Measurements from ENCODE around the gene FKRP. TPM values are rescaled to one million over a fixed set of nuclear protein-coding genes. Genes with fewer than 3 reads are reported as not detected.
A peak's percentile ranks its signal among the peaks of the same experiment; 100 is the strongest.

Gene FKRP
- total and polyA plus RNA-seq, 2 of the 13 experiments (the other 11 are each of a cell fraction or from before 2014, with no cell fraction given), result 7.3 to 9.8 TPM

GRCh38 chr19:46713781-46714443 lies 31.9 kb upstream of the FKRP start (continued):
- TF ChIP-seq ZNF274 (CRISPR knock-in tag; IDR thresholded peaks at IDR 0.05) (no peak), PHF8 (CRISPR knock-in tag; IDR thresholded peaks at IDR 0.05) (peak; percentile 64), ZNF276 (CRISPR knock-in tag; IDR thresholded peaks at IDR 0.05; ENCODE audit: low read depth) (0 out of 2 replicates have a peak, but pooled peaks have one; percentile 23), ZNF777 (CRISPR knock-in tag; IDR thresholded peaks at IDR 0.05) (peak; percentile 68; the same call in 1 of the 2 replicates), FOXM1 (CRISPR knock-in tag; IDR thresholded peaks at IDR 0.05) (no peak), ZNF207 (IDR thresholded peaks at IDR 0.05; ENCODE audit: borderline replicate concordance) (no peak), ZNF674 (CRISPR knock-in tag; IDR thresholded peaks at IDR 0.05; ENCODE audit: low read depth) (no peak), NFAT5 (CRISPR knock-in tag; IDR thresholded peaks at IDR 0.05) (0 out of 2 replicates have a peak, but pooled peaks have one; percentile 42), ZNF337 (CRISPR knock-in tag; IDR thresholded peaks at IDR 0.05; ENCODE audit: borderline replicate concordance, low read depth) (no peak), ZNF253 (CRISPR knock-in tag; IDR thresholded peaks at IDR 0.05; ENCODE audit: borderline replicate concordance) (no peak), ZNF83 (CRISPR knock-in tag; IDR thresholded peaks at IDR 0.05; ENCODE audit: borderline replicate concordance) (0 out of 2 replicates have a peak, but pooled peaks have one; percentile 20), ZNF670 (CRISPR knock-in tag; IDR thresholded peaks at IDR 0.05; ENCODE audit: borderline replicate concordance) (no peak), RARA (CRISPR knock-in tag; IDR thresholded peaks at IDR 0.05) (no peak), POLR2AphosphoS5 (IDR thresholded peaks at IDR 0.05; ENCODE audit: low read depth, low read length) (peak; percentile 65), ZFP62 (CRISPR knock-in tag; IDR thresholded peaks at IDR 0.05) (no peak), HNRNPL (IDR thresholded peaks at IDR 0.05; ENCODE audit: low read depth, low read length) (0 out of 2 replicates have a peak, but pooled peaks have one; percentile 55), TP53 (CRISPR knock-in tag; conservative IDR thresholded peaks at IDR 0.05) (no peak), TEAD3 (CRISPR knock-in tag; optimal IDR thresholded peaks at IDR 0.05; ENCODE audit: borderline replicate concordance) (peak; percentile 18), AGO2 (optimal IDR thresholded peaks at IDR 0.05; ENCODE audit: low read depth, low read length) (peak; percentile 48)
- TF ChIP-seq, protein P1, sequence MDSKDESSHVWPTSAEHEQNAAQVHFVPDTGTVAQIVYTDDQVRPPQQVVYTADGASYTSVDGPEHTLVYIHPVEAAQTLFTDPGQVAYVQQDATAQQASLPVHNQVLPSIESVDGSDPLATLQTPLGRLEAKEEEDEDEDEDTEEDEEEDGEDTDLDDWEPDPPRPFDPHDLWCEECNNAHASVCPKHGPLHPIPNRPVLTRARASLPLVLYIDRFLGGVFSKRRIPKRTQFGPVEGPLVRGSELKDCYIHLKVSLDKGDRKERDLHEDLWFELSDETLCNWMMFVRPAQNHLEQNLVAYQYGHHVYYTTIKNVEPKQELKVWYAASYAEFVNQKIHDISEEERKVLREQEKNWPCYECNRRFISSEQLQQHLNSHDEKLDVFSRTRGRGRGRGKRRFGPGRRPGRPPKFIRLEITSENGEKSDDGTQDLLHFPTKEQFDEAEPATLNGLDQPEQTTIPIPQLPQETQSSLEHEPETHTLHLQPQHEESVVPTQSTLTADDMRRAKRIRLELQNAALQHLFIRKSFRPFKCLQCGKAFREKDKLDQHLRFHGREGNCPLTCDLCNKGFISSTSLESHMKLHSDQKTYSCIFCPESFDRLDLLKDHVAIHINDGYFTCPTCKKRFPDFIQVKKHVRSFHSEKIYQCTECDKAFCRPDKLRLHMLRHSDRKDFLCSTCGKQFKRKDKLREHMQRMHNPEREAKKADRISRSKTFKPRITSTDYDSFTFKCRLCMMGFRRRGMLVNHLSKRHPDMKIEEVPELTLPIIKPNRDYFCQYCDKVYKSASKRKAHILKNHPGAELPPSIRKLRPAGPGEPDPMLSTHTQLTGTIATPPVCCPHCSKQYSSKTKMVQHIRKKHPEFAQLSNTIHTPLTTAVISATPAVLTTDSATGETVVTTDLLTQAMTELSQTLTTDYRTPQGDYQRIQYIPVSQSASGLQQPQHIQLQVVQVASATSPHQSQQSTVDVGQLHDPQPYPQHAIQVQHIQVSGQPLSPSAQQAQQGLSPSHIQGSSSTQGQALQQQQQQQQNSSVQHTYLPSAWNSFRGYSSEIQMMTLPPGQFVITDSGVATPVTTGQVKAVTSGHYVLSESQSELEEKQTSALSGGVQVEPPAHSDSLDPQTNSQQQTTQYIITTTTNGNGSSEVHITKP (CRISPR knock-in tag; IDR thresholded peaks at IDR 0.05; ENCODE audit: low read depth), result peak; percentile 42; the same call in 1 of the 2 replicates
